ENCODE data around the gene FAM13A. TPM values are rescaled to one million over a fixed set of nuclear protein-coding genes. Genes with fewer than 3 reads are reported as not detected.

FAM13A gene
- total and polyA plus RNA-seq, 10 of the 15 experiments (the other 5 are each of a cell fraction or from before 2014, with no cell fraction given), result 0.05 to 1.8 (median 0.27) TPM; not detected in 1

- no peaks in the 10 kb centered on the region for H3K36me3 ChIP-seq (ENCODE audit: control insufficient read depth in 2 of 2, insufficient read depth in 2 of 2, low read length in 1 of 2)
Observed at GRCh38 chr4:88786011-88786410, 271.0 kb downstream of the FAM13A start.

More at GRCh38 chr4:88786011-88786410, 271.0 kb downstream of the FAM13A start:
- DNase-seq (ENCODE audit: low read depth, low spot score), result no peak
- H3K9ac ChIP-seq (ENCODE audit: control insufficient read depth, insufficient read depth, low read length), result no peak overlapping the region
- no peak overlapping the region for H2AFZ ChIP-seq (ENCODE audit: control insufficient read depth, low read depth, low read length)
- H4K20me1 ChIP-seq (ENCODE audit: control insufficient read depth, insufficient read depth), result no peaks in the 10 kb centered on the region
- SMC1A ChIA-PET (ENCODE audit: uncharacterized antibody, unreplicated experiment), result interaction anchor here (1.5 to 1.8 kb wide), 3 partner anchors 19 to 245 kb away, joined by 3 to 6 read pairs (median 5); no protein-coding TSS in a partner anchor
- WGBS (ENCODE audit: insufficient coverage, insufficient replicate concordance, low lambda C conversion rate, missing lambda C conversion rate), result 4% methylated on average over 1 of the region's 1 CpG
- CTCF ChIA-PET, result interaction anchor here (0.6 to 11.3 kb wide), 5 partner anchors 34 to 247 kb away, joined by 3 to 76 read pairs (median 3); no protein-coding TSS in a partner anchor
- in situ Hi-C loops (cut with MboI) (no loop called here), intact Hi-C loops (cut with micrococcal nuclease; ENCODE audit: unreplicated experiment) (no loop called here)
- H3K4me1 ChIP-seq (ENCODE audit: control insufficient read depth, insufficient read depth, low read length), result no peaks in the 10 kb centered on the region
- no TSS peak for BruUV-seq (replicated peaks)
- H3K27me3 ChIP-seq (replicated peaks in 1 of 2; ENCODE audit: control insufficient read depth in 2 of 2, insufficient read depth in 2 of 2, low read length in 1 of 2), result no peaks in the 10 kb centered on the region
- FAIRE-seq, result no peak
- TF ChIP-seq KDM1A (IDR thresholded peaks at IDR 0.05; ENCODE audit: borderline replicate concordance), result no peak
- no peak for TF ChIP-seq ATF7 (IDR thresholded peaks at IDR 0.05; ENCODE audit: low read depth)
- TF ChIP-seq HDGF (IDR thresholded peaks at IDR 0.05), result no peak
- TF ChIP-seq SRF (IDR thresholded peaks at IDR 0.05; ENCODE audit: low read depth in 2 of 2, low read length in 2 of 2), result no peak
- no peak for TF ChIP-seq ZNF207 (IDR thresholded peaks at IDR 0.05; ENCODE audit: borderline replicate concordance)
- no peak for TF ChIP-seq ZBTB4 (CRISPR knock-in tag; IDR thresholded peaks at IDR 0.05)
- no peak overlapping the region for H3K27ac ChIP-seq (ENCODE audit: control insufficient read depth, insufficient read depth)
- no peak overlapping the region for H3K4me3 ChIP-seq
- POLR2A ChIA-PET, result no interaction called here
- RAD21 ChIA-PET (ENCODE audit: unreplicated experiment), result interaction anchor here (1.2 kb wide), 1 partner anchor 242 kb away, joined by 3 read pairs; no protein-coding TSS in a partner anchor
- no peak overlapping the region for H3K4me2 ChIP-seq (ENCODE audit: control insufficient read depth, insufficient read depth)
- ATAC-seq, result no peak
- no peaks in the 10 kb centered on the region for H3K79me2 ChIP-seq (ENCODE audit: control insufficient read depth, insufficient read depth, low read length)
- H3K9me3 ChIP-seq (replicated peaks; ENCODE audit: control insufficient read depth, insufficient read depth, low read length), result no peaks in the 10 kb centered on the region

All from GM12878 (cell line).